IMR-90 (cell line): ENCODE data around the gene WDR27. TPM values are rescaled to one million over a fixed set of nuclear protein-coding genes. Genes with fewer than 3 reads are reported as not detected.

Experiments
- ATAC-seq: fragments of 200-7000 bp; cut with Tn5 transposase; 2 replicates; pipeline ENCODE4 v1.9.1; 2020; ENCODE audit warnings: low read depth, mild to moderate bottlenecking, moderate library complexity
- BruUV-seq: library from RNA; stranded (reverse); fragments of 400-500 nt; replicated peaks from 2 replicates; lab custom pipeline; 2021; lab: Mats Ljungman, UMichigan
- CTCF ChIA-PET: fragments of 300-600 bp; formaldehyde crosslinking; extraction: SDS; loops from one replicate; lab custom pipeline; 2021; ENCODE audit warnings: antibody characterized with exemption; lab: Yijun Ruan, JAX
- POLR2A ChIA-PET: fragments of 300-600 bp; sonication (Branson Sonifier 250); formaldehyde crosslinking; loops from one replicate; lab custom pipeline; 2022; ENCODE audit warnings: antibody characterized with exemption; ENCODE audit not compliant: unreplicated experiment; lab: Charles Lee
- DNase-seq: peaks from one replicate; pipeline ENCODE4 v3.0.0; 2013
- H2AFZ ChIP-seq: replicated peaks from 2 replicates; pipeline ENCODE3; 2013; ENCODE audit warnings: low read length, mild to moderate bottlenecking; ENCODE audit not compliant: poor library complexity
- H2AK5ac ChIP-seq: 2 replicates; pipeline ENCODE4 v1.6.1; 2013; ENCODE audit warnings: low read depth, low read length, inconsistent platforms
- H2AK9ac ChIP-seq: replicated peaks from 2 replicates; pipeline ENCODE3; 2013; ENCODE audit warnings: mild to moderate bottlenecking, low read depth, low read length, moderate library complexity; ENCODE audit not compliant: poor library complexity
- H2BK120ac ChIP-seq: 2 replicates; pipeline ENCODE4 v1.6.1; 2013; ENCODE audit warnings: low read depth, low read length, inconsistent platforms
- H2BK15ac ChIP-seq: 3 replicates; pipeline ENCODE4 v1.6.1; 2013; ENCODE audit warnings: low read depth, low read length, inconsistent platforms
- H2BK20ac ChIP-seq: 2 replicates; pipeline ENCODE4 v1.6.1; 2013; ENCODE audit warnings: low read depth, mild to moderate bottlenecking, inconsistent platforms, low read length, moderate library complexity
- H2BK5ac ChIP-seq: 2 replicates; pipeline ENCODE4 v1.6.1; 2013; ENCODE audit warnings: mild to moderate bottlenecking, low read depth, low read length, inconsistent platforms; ENCODE audit not compliant: poor library complexity, severe bottlenecking
- H3K14ac ChIP-seq: replicated peaks from 2 replicates; pipeline ENCODE4 v1.6.1; 2013; ENCODE audit warnings: low read depth, low read length, inconsistent platforms
- H3K18ac ChIP-seq: 2 replicates; pipeline ENCODE4 v1.6.1; 2013; ENCODE audit warnings: low read depth, low read length, control low read depth
- H3K23ac ChIP-seq: 2 replicates; pipeline ENCODE4 v1.6.1; 2013; ENCODE audit warnings: low read depth, low read length, inconsistent platforms
- H3K27ac ChIP-seq: 2 replicates; pipeline ENCODE4 v1.5.1; 2013; ENCODE audit warnings: mild to moderate bottlenecking, control low read depth, low read length; ENCODE audit not compliant: insufficient read depth
- H3K27me3 ChIP-seq: 2 replicates; pipeline ENCODE4 v1.6.1; 2013; ENCODE audit warnings: low read length; ENCODE audit not compliant: control insufficient read depth, insufficient read depth
- H3K36me3 ChIP-seq: 2 replicates; pipeline ENCODE4 v1.6.1; 2013; ENCODE audit warnings: low read length, mixed read lengths; ENCODE audit not compliant: control insufficient read depth, insufficient read depth
- H3K4ac ChIP-seq: 2 replicates; pipeline ENCODE4 v1.6.1; 2013; ENCODE audit warnings: low read depth, low read length, inconsistent platforms
- H3K4me1 ChIP-seq: 2 replicates; pipeline ENCODE4 v1.6.1; 2013; ENCODE audit warnings: low read length, mixed read lengths; ENCODE audit not compliant: control insufficient read depth, insufficient read depth
- H3K4me2 ChIP-seq: 2 replicates; pipeline ENCODE4 v1.6.1; 2013; ENCODE audit warnings: low read depth, mild to moderate bottlenecking, control low read depth, low read length, moderate library complexity
- H3K4me3 ChIP-seq: 2 replicates; pipeline ENCODE4 v1.5.1; 2013; ENCODE audit warnings: low read depth, mild to moderate bottlenecking, control low read depth, low read length, moderate library complexity; ENCODE audit not compliant: insufficient read depth
- H3K56ac ChIP-seq: 2 replicates; pipeline ENCODE4 v1.6.1; 2013; ENCODE audit warnings: low read length, inconsistent platforms; ENCODE audit not compliant: insufficient read depth; ENCODE audit errors: extremely low read depth
- H3K79me1 ChIP-seq, 2 experiments: 2 replicates each; pipeline ENCODE4 v1.6.1; 2013; ENCODE audit warnings: low read length in 2 of 2, inconsistent platforms in 1 of 2, low read depth in 1 of 2
- H3K9ac ChIP-seq: 2 replicates; pipeline ENCODE4 v1.6.1; 2013; ENCODE audit warnings: low read depth, low read length, control low read depth
- H3K9me1 ChIP-seq: 2 replicates; pipeline ENCODE4 v1.6.1; 2013; ENCODE audit warnings: low read length, inconsistent platforms; ENCODE audit not compliant: insufficient read depth
- H3K9me3 ChIP-seq: 2 replicates; pipeline ENCODE4 v1.6.1; 2013; ENCODE audit warnings: low read length; ENCODE audit not compliant: control insufficient read depth, insufficient read depth
- H4K20me1 ChIP-seq: 2 replicates; pipeline ENCODE4 v1.6.1; 2013; ENCODE audit warnings: low read length, inconsistent platforms; ENCODE audit not compliant: insufficient read depth
- H4K5ac ChIP-seq: 2 replicates; pipeline ENCODE4 v1.6.1; 2013; ENCODE audit warnings: mild to moderate bottlenecking, low read depth, low read length, control low read depth
- H4K8ac ChIP-seq, 2 experiments: 2 replicates each; pipeline ENCODE4 v1.6.1; 2013; ENCODE audit warnings: low read depth in 2 of 2, low read length in 2 of 2, control low read depth in 1 of 2, inconsistent platforms in 1 of 2
- H4K91ac ChIP-seq: 2 replicates; pipeline ENCODE4 v1.6.1; 2013; ENCODE audit warnings: low read depth, low read length, inconsistent platforms; ENCODE audit not compliant: insufficient read depth
- BHLHE40 ChIP-seq: fragments of 150-350 bp; IDR thresholded peaks from 2 replicates; pipeline ENCODE4 v1.6.1; 2016; ENCODE audit warnings: mild to moderate bottlenecking, low read depth, low read length
- CEBPB ChIP-seq: IDR thresholded peaks from 2 replicates; pipeline ENCODE4 v1.6.1; 2012; ENCODE audit warnings: low read depth, low read length, improper control_type of control experiment
- CHD1 ChIP-seq: IDR thresholded peaks from 2 replicates; pipeline ENCODE4 v1.6.1; 2012; ENCODE audit warnings: low read depth, low read length, improper control_type of control experiment
- CTCF ChIP-seq: conservative IDR thresholded peaks from 2 replicates; pipeline ENCODE4 v1.5.1; 2012; ENCODE audit warnings: mild to moderate bottlenecking, low read depth, low read length, improper control_type of control experiment
- FOS ChIP-seq: fragments of 150-350 bp; IDR thresholded peaks from 2 replicates; pipeline ENCODE4 v1.6.1; 2016; ENCODE audit warnings: low read depth, low read length
- MAFK ChIP-seq: IDR thresholded peaks from 2 replicates; pipeline ENCODE4 v1.6.1; 2012; ENCODE audit warnings: low read depth, low read length, improper control_type of control experiment
- MAZ ChIP-seq: IDR thresholded peaks from 2 replicates; pipeline ENCODE4 v1.6.1; 2012; ENCODE audit warnings: low read depth, mild to moderate bottlenecking, low read length, improper control_type of control experiment, moderate library complexity, borderline replicate concordance
- MXI1 ChIP-seq: IDR thresholded peaks from 2 replicates; pipeline ENCODE4 v1.6.1; 2012; ENCODE audit warnings: low read depth, mild to moderate bottlenecking, low read length, moderate library complexity, borderline replicate concordance
- NFE2L2 ChIP-seq: fragments of 150-350 bp; IDR thresholded peaks from 2 replicates; pipeline ENCODE4 v1.6.1; 2016; ENCODE audit warnings: low read depth, mild to moderate bottlenecking, low read length
- POLR2A ChIP-seq: IDR thresholded peaks from 2 replicates; pipeline ENCODE4 v1.6.1; 2012; ENCODE audit warnings: mild to moderate bottlenecking, low read depth, low read length
- RAD21 ChIP-seq: IDR thresholded peaks from 2 replicates; pipeline ENCODE4 v1.6.1; 2012; ENCODE audit warnings: low read length, improper control_type of control experiment
- RCOR1 ChIP-seq: IDR thresholded peaks from 2 replicates; pipeline ENCODE4 v1.6.1; 2012; ENCODE audit warnings: mild to moderate bottlenecking, low read length, improper control_type of control experiment; ENCODE audit not compliant: insufficient replicate concordance
- RFX5 ChIP-seq: IDR thresholded peaks from 2 replicates; pipeline ENCODE4 v1.8.0; 2012; ENCODE audit warnings: low read depth, mild to moderate bottlenecking, low read length, moderate library complexity
- SMC3 ChIP-seq: fragments of 150-350 bp; IDR thresholded peaks from 2 replicates; pipeline ENCODE4 v1.6.1; 2016; ENCODE audit warnings: low read depth, mild to moderate bottlenecking, antibody characterized with exemption, low read length, moderate library complexity
- WGBS, 2 experiments: methylation state at CpG; one replicate each; pipeline versions ENCODE4 v1.1.5 to v1.1.7; 2013; ENCODE audit warnings: missing lambda C conversion rate in 2 of 2; ENCODE audit not compliant: insufficient read length in 1 of 2; ENCODE audit errors: extremely low coverage in 2 of 2; 5-methylcytosine and 5-hydroxymethylcytosine counted together
- dilution Hi-C: fragments of 300-500 bp; cut with HindIII; formaldehyde crosslinking; loops from one replicate; pipeline ENCODE4 v1.14.3; 2018; ENCODE audit warnings: low sequenced_read_pairs; ENCODE audit not compliant: unreplicated experiment
- in situ Hi-C: fragments of 300-500 bp; cut with MboI; formaldehyde crosslinking; loops from 3 replicates; pipeline ENCODE4 v1.14.3; 2019; ENCODE audit warnings: low sequenced_read_pairs, inconsistent platforms, mixed read lengths
- intact Hi-C: fragments of 100-400 bp; cut with micrococcal nuclease; formaldehyde crosslinking; loops from 2 replicates; pipeline ENCODE4 v1.10.0; 2022
- polyA plus RNA-seq, 3 experiments: library from polyadenylated mRNA; depleted of rRNA; stranded (reverse); fragments of >200 nt; gene quantifications; 2 replicates each; pipeline ENCODE4 v1.2.3, GENCODE V29; 2012; ENCODE audit warnings: low replicate concordance in 1 of 3
- total RNA-seq: library from RNA; depleted of rRNA; stranded (reverse); fragments of >200 nt; gene quantifications from 2 replicates; pipeline ENCODE4 v1.2.3, GENCODE V29; 2012
- TF ChIP-seq, protein P1 (sequence below): fragments of 150-350 bp; IDR thresholded peaks from 2 replicates; pipeline ENCODE4 v1.6.1; 2016; ENCODE audit warnings: low read depth, mild to moderate bottlenecking, low read length, moderate library complexity, borderline replicate concordance
- TF ChIP-seq, protein P2 (sequence below): fragments of 150-350 bp; IDR thresholded peaks from 2 replicates; pipeline ENCODE4 v1.6.1; 2017; ENCODE audit warnings: mild to moderate bottlenecking, antibody characterized with exemption, low read length, low read depth

Gene WDR27
- total and polyA plus RNA-seq, 2 of the 4 experiments (the other 2 are of a cell fraction) = 7.0 to 18.5 TPM

GRCh38 chr6:169632841-169633240 lies 69.0 kb downstream of the WDR27 start:
- Histone ChIP-seq H3K4me2 (no peak overlapping the region), H3K27me3 (no peaks in the 10 kb centered on the region), H2BK5ac (no peak overlapping the region), H2BK20ac (no peak overlapping the region), H2BK120ac (no peak overlapping the region), H3K56ac (no peak overlapping the region), H2BK15ac (no peak overlapping the region), H3K9me1 (peaks cover 6% of the 10 kb centered on the region; the same call in 1 of the 2 replicates), H3K9ac (no peak overlapping the region), H4K91ac (no peak overlapping the region), H3K23ac (no peak overlapping the region), H3K27ac (no peak overlapping the region), H4K5ac (no peak overlapping the region), H3K36me3 (peaks cover 9% of the 10 kb centered on the region), H3K9me3 (no peaks in the 10 kb centered on the region), H2AK5ac (no peak overlapping the region), H3K4me3 (no peak overlapping the region), H4K8ac (no peak overlapping the region), H3K79me1 (no peaks in the 10 kb centered on the region), H4K20me1 (no peaks in the 10 kb centered on the region), H2AK9ac (no peak overlapping the region), H3K4ac (no peak overlapping the region), H2AFZ (no peak overlapping the region), H3K14ac (no peak overlapping the region), H3K4me1 (no peaks in the 10 kb centered on the region), H3K18ac (no peak overlapping the region)
- CTCF ChIA-PET = no interaction called here
- POLR2A ChIA-PET = no interaction called here
- TF ChIP-seq BHLHE40 (no peak), FOS (no peak), MAZ (no peak), MXI1 (no peak), CHD1 (no peak), POLR2A (no peak), CTCF (no peak), RCOR1 (no peak), RAD21 (no peak), NFE2L2 (no peak), MAFK (no peak), RFX5 (no peak), SMC3 (no peak), CEBPB (no peak)
- TF ChIP-seq, protein P1, sequence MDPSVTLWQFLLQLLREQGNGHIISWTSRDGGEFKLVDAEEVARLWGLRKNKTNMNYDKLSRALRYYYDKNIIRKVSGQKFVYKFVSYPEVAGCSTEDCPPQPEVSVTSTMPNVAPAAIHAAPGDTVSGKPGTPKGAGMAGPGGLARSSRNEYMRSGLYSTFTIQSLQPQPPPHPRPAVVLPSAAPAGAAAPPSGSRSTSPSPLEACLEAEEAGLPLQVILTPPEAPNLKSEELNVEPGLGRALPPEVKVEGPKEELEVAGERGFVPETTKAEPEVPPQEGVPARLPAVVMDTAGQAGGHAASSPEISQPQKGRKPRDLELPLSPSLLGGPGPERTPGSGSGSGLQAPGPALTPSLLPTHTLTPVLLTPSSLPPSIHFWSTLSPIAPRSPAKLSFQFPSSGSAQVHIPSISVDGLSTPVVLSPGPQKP = no peak
- TF ChIP-seq, protein P2, sequence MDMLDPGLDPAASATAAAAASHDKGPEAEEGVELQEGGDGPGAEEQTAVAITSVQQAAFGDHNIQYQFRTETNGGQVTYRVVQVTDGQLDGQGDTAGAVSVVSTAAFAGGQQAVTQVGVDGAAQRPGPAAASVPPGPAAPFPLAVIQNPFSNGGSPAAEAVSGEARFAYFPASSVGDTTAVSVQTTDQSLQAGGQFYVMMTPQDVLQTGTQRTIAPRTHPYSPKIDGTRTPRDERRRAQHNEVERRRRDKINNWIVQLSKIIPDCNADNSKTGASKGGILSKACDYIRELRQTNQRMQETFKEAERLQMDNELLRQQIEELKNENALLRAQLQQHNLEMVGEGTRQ = no peak
- dilution Hi-C loops = no loop called here
- 100% methylated on average over 4 of the region's 11 CpGs; no CpG with 5 or more reads in 1 of the 2 experiments for WGBS, 2 experiments
- ATAC-seq (no peak), DNase-seq (no peak)
- no TSS peak for BruUV-seq
- intact Hi-C loops = no loop called here
- in situ Hi-C loops = no loop called here
